CD4-positive, alpha-beta T cell treated with Interleukin-15 for 4 hours (primary cell): ENCODE data around the gene TMEM247.

Experiments used
- DNase-seq: peaks from one replicate; pipeline ENCODE4 v3.0.0-alpha.2; 2020; ENCODE audit warnings: low spot score

The TMEM247 gene

DNA sequence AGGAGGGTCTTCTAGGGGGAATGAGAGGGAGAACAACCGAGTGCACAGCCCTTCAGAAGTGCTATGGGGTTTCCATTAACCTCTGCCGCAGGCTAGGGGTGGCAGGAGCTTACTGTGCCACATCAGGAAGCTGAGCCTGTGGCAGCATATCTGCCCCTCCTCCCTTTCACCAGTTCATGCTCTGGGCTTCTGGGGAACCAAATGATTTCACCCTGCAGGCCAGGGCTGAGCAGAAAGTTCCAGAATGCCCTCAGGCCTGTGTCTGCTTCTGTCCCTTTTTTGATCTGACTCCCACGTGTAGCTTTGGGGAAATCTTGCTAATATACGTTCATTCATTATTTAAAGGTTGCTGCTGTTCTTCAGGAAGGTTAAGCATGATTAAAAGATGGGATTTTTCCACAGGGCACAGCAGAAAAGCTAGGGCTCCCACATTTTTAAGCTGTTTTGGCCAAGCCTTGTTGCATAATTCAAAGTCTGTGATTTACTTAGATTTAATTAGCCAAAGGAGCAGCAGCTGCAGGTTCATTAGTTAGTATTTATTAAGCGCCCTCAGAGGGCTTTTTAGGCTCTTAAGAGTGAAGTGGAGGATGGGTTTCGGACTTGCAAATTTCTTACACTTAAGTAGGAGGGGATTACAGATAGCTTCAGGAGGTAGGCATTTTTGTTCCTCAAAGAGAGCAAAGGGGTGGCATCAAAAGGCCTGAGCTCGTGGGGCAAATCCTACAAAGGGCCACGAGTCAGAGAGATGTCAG is 10.2 kb downstream of the TMEM247 start:
- no peak for DNase-seq

DNA sequence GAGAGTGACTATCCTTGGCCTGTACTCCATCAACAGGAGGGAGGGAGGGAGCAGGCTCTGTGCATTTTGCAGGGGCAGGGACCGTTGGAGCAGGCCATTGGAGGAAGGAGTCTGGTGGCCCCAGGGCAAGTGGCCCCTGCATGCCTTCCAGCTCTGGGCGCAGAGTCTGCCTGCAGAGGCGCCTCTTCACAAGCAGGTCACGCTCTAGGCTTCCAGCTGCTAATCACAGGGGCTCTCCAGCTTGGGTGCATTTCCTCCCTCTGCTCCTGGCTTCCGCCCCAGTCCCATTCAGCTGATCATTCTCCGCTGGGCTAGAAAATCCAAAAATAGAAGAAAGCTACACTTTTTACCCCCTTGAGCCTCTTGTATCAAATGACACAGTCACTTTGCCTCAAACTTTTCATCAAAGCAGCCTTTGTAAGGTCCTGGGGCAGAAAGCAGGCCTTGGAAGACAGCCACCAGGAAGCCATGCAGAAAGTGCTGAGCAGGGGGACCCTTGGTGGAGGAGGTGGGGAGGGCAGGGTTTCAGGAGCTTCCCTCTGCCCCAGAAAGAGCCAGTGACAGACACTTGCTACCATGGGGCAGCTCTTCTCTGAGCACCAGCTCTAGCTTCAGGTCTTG is 11.3 kb downstream of the TMEM247 start:
- no peak for DNase-seq

DNA sequence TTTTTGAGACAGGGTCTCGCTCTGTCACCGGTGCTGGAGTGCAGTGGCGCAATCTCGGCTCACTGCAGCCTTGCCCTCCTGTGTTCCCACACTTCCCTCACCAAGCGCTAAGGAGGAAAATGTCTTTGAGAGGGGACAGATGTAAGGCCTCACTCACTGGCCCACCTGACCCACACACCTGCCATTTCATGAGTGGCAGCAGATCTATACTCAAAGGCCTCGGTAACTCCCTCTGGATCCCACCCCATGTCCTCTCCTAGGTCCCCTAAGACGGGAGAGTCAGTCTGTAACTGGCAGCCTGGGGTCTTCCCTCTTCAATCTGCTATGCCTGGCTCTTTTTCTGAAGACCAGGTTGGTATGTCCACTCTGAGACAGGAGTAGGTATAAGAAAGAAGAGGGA is 12.9 kb downstream of the TMEM247 start:
- DNase-seq: no peak

DNA sequence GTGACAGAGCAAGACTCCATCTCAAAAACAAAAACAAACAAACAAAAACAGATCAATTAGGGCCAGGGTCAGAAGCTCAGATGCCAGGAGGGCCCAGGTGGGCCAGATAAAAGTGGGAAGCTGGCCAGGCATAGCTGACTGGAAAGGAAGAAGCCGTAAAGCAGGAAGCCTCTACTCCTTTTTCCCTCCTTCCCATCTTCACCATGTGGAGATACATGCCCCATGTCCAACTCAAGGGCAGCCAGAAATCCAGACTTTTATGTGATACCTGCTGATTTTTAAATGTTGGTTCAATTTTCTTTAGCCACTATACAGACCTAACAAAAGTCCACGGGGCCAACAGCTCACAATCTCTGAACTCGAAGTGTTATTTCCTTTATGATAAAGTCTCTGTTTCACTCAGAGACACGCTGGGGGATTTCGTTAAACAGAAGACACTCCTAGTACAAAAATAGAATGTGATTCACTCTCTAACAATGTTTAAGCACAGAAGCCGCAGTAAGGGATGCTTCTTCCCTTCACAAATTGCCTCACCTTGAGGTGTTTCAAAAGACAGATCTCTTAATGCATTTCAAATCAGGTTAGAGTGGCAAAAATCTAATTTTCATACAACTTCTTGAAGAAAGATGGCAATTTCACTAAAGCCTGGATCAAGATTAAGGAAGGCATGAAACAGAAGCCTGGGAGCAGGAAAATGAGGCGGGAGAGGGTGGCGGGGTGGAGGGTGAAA is 14.0 kb downstream of the TMEM247 start:
- no peak for DNase-seq

DNA sequence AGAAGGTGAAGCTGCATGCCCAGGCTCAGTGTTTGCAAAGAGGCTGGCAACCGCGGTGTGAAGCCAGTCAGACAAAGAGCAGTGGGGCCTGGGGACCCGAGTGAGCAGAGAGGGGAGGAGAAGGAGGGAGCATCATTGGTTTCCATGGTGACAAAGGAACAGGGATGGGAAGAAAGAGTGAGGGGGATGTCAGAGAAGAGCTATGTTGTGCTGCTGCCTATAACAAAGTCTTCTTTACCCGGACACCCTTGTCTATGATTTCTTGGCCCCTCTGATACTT is 14.5 kb downstream of the TMEM247 start:
- no peak for DNase-seq

DNA sequence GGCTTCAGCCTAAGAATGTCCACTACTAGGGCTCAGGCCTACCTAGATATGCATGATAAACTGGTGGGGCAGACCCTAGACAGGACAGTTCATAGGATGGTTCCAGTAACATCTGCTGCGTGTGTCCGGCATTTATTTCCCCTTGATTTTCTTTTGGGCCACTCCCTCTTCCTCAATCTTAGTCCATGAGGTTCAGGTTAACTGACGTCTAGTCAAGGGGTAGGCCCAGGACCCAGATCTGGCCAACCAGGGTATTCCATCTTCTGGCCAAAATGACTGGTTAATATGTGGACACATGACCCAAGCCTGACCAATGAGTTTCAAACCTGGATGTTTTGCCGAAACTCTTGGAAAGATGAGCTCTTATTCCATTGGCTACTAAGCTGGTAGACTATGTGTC is 15.2 kb downstream of the TMEM247 start:
- no peak for DNase-seq

DNA sequence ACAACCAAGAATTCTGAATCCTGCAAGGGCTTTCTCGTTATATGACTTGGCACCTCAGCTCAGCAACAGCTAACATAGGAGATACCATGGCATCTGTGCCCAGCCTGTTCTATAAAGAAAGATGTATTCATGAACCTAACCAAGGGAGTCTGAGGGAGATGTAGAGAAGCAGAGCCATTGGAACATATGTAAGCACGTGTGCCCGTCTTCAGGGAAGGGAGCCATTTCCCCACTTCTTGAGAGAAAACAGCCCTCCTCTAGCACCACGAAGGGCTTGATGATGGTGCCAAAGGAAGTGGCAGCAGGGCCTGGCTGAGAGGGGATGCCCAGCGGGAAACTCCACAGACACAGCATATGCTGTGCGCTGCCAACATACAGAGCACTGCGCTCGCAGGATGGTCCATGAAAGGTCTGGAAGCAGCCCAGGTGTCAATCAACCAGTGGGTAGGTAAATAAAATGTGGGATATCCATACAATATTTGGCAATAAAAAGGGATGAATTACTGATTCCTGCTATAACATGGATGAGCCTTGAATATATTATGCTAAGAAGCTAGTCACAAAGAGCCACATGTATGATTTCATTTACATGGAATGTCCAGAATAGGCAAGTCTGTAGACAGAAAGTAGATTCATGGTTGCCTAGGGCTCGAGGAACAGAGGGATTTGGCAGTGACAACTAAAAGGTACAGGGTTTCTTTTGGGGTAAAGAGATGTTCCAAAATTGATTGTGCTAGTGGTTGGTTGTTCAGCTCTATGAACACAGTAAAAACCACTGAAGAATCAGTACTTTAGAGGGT is 16.1 kb downstream of the TMEM247 start:
- DNase-seq: no peak

DNA sequence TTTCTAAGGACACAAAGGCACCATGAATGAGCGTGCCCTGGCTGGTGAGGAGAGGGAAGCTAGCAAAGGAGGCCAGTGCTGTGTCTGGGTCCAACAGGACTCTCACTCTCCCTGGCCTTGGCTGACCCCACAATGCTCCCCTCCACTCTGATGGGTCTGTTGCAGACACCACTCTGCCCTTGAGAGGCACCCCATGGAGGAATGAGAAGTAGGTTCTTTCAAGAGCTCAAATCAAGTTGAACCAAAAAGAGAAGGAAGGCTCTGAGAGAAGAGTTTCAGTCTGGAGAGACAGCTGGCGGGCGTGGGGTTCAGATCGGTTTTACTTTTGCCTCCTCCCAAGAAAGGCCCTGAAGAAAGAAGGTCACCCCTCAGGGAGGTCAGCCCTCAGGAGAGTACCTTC is 18.4 kb downstream of the TMEM247 start:
- DNase-seq: no peak

DNA sequence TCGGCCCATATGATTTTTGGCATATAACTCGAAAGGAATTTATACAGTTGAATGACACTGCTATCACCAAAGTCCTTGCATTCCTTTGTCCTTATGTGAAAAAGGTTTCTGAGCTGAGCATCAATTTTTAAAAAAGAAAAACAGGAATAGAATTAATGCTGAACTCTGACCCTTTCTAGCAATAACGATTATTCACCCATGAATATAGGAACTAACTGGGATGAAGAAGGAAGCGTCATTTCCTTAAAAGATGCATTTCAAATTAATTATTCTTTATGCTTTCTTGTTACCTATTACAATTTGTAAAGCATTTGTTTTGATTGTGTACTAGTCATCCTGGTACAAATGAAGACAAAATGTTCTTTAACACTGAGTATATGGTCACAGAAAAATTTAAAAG is 19.3 kb downstream of the TMEM247 start:
- no peak for DNase-seq

DNA sequence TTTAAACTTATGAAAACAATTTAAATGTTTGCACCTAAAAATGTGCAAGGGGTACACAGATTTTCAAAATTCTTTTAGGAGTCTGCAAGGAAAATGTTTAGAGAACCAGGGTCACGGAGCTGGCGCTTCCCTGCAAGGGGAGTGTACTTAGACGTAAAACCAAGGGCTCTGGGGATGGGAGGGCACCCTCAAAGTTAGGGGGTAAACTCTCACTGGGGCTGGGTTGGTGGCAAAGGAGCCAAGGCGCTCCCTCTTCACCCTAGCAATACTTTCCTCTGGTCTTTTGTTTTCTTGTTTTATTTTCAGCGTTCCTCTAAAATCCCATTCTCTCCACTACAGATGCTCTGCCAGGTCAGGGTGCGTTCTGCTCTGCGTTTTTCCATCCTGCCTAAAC is 20.0 kb downstream of the TMEM247 start:
- no peak for DNase-seq

DNA sequence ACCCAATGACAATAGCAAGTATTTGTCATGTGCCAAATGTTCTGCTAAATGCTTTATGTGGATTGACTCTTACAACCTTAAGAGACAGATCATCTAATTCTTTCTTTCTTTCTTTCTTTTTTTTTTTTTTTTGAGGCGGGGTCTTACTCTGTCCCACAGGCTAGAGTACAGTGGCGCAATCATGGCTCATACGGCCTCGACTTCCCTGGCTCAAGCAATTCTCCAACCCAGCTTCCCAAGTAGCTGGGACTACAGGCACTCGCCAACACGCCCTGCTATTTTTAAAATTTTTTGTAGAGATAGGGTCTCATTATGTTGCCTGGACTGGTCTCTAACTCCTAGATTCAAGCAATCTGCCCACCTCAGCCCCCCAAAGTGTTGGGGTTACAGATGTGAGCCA is 21.4 kb downstream of the TMEM247 start:
- DNase-seq: no peak

DNA sequence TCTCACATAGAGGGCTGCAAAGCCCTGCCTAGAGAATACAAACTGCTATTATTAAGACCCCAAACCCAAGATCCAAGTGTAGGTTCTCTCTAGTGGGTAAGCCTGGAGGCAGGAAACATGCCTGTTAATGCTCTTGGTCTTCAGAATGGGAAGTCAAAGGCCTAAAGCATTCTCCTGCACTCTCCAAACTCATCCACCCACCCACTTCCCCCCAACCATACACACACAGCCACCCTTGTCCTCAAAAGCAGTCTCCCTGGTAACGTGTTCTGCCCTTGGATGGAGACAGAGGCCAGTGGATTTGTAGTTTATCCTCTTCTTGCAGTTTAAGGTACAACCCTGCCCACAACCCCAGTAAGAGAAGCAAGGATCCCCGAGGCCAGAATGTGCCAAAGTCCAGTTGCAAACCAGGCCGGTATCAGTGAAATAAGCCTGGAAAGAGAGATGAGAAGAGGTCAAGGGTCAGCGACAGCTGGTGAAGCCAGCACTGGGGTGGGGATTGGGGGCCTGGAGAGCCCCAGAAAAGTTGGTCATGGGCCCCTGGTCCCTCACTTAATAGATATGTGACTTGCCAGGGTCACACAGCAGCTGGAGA is 23.0 kb downstream of the TMEM247 start:
- no peak for DNase-seq

DNA sequence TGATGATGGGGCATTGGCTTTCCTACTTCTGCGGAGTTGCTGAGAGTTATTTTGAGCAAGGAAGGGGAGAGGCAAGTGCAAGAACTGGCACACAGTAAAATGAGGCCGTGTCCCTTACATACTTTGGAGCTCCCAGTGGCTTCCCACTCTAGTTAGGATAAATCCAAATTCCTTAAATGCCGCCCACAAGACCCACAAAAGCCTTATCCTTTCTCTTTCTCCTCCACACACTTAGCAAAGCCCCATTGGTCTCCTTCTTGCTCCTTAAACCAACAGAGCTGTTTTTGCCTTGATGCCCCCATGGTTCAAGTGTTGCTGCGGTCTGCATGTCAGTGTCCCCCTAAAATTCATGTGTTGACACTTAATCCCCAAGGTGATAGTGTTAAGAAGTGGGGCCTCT is 24.3 kb downstream of the TMEM247 start:
- no peak for DNase-seq

DNA sequence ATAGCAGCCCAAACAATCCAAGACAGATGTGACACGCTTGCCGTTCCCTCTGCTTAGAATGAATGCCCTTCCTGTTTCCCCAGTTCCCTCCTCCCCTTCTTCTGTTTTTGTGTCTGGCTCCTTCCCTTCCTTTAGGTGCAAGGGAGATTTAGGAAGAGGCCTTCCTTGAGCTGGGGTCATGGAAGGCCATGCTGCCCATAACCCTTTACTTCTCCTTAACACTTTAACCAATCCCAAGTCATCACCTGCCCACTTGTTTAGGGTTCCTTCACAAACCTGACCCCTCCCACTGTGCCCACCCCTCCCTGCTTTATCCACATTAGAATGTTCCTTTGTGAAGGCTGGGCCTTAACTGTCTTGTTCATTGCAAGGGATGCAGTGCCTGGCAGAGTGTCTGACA is 24.9 kb downstream of the TMEM247 start:
- DNase-seq: no peak

DNA sequence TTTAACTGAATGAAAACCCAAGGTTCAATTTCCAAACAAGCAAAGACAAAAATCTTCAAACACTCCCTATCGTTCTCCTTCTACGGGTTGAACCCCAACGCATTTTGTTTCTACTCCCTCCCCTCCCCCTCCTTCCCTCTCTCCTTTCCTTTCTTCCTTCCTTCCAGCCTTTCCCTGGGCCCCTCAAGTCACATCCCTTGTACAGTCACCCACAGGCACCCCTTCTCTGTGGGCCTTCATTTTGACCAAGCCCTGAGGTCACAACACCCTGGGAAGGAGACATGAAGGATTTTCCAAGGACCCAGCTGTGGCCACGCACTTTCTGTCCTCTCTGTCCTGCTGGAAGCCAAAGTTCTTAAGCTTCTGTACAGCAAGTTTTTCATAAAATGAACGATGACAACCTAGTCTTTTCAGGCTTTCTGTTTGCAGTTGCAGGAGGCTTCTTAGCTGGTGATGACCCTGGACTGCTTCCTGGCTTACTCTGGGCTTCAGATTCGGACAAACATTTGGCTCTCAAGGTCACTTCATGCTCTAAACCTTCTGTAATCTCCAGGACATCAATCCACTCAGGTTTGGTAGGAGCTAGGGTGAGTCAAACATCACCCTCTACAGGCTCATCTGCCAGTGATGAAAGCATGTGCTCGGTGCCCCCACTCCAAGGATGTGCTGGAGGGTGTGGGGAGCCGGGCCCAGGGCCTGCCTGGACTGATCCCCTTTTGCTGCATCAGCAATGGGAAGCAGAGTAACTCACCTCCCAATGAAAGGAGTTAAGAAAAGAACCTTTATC is 25.5 kb downstream of the TMEM247 start:
- no peak for DNase-seq

DNA sequence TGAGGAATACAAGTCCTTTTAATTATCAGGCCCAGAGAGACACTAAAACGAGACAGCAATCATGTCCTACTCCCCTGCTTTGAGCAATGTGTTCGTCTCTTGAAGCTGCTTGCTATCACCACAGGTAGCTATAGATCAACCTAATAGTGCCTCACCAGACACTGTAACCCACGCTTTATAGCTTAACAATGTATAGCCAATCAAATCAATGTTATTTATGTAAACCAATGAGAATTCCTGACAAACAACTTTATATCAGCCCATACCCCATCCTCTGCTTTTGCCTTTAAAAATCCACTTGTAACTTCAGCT is 26.1 kb downstream of the TMEM247 start:
- no peak for DNase-seq

DNA sequence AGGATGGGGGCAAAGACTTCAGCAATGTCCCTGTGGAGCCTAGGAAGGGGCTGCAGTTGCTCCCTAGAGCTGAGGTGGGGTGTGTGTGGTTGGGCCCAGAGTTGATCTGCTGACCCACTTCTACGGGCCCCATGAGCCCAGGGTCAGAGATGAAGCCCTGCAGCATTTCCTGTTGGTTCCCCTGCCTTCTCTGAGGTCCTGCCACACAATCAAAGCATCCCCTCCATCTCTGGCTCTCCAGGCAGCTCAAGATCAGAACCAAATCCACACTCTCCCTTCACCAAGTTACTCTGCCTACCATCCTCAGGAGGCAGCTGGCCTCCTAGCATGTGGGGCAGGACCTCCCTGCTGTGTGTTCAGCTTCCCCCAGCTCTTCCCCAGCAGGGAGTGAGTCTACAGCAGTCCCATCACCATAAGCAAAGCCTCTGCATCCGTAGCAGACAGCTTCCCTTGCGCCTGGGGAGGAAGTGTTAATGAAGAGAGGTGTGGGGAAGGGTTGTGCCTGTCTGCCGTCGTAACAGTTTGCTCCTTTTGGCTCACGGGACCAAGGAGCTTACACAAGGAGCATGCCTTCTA is 26.9 kb downstream of the TMEM247 start:
- DNase-seq: no peak

DNA sequence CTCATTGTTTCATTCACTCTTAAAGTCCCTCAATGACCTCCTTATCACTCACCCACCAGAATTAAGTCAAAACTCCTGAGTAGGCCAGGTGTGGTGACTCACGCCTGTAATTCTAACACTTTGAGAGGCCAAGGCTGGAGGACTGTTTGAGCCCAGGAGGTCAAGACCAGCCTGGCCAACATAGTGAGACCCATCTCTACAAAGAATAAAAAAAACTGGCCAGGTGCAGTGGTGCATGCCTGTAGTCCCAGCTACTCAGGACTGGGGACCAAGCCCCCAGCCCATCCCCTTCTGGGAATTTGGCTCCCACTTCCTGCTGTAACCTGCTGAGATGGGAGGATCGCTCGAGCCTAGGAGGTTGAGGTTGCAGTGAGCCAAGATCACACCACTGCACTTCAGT is 28.9 kb downstream of the TMEM247 start:
- DNase-seq: no peak

DNA sequence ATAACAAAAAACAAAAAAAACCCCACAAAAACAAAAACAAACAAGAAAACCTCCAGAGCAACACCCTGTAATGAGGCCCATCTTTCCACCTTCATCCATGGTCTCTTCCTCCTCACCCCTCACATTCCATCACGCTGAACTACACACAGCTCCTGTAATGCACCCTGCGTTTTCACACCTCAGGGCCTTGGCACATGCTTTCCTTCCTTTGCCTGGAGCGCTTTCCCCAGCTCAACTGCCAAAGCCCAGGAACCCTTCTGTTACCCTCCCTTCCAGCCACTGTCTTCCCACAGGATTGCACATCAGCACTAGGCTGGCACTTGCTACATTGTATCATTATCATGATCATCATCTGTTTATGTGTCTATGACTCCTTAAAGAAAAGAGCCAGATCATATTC is 29.4 kb downstream of the TMEM247 start:
- no peak for DNase-seq

DNA sequence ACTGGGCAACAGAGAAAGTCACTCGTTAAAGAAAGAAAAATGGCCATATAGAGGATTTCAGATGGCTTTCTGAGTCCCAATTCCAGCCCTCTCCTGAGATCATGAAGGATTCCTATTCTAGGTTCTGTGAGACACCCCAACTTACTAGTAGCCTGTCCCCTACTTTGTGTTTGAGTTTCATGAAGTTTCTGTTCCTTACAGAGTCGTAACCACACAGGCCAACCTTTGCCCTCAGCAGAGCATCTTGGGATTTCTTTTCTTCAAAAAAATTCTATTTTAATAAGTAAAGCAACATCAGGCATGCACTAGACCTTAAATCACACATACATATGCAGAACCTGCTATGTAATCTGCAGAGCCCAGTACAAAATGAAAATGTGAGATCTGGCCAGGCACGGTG is 30.4 kb downstream of the TMEM247 start:
- DNase-seq: no peak

DNA sequence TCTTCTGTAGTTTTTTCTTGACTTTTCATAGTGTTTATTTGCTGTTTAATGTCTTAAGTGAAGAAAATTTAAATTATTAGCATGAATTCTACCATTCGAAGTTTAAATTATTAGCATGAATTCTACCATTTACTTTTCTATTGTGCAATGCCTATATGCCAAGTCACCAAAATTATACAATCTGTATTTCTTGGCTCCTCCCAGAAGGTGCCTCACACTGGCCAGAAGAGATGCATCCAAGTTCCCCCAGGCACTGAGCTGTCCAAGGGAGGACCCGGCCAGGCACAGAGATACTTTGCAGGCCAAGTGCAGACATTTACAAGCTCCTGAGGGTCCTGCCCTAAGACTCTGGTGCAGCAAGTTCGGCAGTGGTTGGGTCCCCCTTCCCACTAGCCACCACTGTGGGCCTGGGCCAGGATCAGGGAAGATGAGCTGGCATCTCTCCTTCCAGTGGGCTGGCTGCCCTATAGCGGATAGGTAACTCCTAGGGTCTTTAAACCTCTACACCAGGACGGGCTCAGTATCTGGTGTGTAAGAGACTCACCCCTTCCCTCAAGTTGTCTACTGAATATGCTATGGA is 31.3 kb downstream of the TMEM247 start:
- no peak for DNase-seq
